ENCODE data around the gene KLHL12. TPM values are rescaled to one million over a fixed set of nuclear protein-coding genes. Genes with fewer than 3 reads are reported as not detected.
A peak's percentile ranks its signal among the peaks of the same experiment; 100 is the strongest.

KLHL12 gene
- total and polyA plus RNA-seq, 7 donors, result 7.4 to 27.4 (median 16.5) TPM

DNA sequence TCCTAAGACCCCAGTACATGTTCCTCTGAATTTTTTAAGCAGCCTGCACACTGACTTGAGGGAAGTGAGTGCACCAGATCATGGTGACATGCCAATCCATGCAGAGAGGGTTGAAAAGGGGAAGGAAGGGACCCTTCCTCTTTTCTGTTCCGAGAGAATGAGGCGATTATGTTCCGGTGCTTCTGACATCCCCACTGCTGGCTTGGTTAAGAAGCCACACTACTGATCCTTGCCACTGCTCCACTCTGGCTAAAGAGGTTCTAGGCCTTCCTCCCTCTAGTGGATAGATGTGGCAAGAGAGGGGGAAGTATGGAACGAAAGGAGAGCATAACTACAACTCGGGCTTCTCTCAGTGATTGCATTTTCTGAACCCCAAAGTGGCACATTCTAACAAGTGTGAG lies 41.9 kb upstream of the KLHL12 start:
- TF ChIP-seq, protein P1, sequence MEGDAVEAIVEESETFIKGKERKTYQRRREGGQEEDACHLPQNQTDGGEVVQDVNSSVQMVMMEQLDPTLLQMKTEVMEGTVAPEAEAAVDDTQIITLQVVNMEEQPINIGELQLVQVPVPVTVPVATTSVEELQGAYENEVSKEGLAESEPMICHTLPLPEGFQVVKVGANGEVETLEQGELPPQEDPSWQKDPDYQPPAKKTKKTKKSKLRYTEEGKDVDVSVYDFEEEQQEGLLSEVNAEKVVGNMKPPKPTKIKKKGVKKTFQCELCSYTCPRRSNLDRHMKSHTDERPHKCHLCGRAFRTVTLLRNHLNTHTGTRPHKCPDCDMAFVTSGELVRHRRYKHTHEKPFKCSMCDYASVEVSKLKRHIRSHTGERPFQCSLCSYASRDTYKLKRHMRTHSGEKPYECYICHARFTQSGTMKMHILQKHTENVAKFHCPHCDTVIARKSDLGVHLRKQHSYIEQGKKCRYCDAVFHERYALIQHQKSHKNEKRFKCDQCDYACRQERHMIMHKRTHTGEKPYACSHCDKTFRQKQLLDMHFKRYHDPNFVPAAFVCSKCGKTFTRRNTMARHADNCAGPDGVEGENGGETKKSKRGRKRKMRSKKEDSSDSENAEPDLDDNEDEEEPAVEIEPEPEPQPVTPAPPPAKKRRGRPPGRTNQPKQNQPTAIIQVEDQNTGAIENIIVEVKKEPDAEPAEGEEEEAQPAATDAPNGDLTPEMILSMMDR (IDR thresholded peaks at IDR 0.05), result peak; percentile 58
- Histone ChIP-seq H3K9me3 (no peaks in the 10 kb centered on the region), H3K27ac (peak overlapping the region; percentile 99), H3K36me3 (ENCODE audit: insufficient read depth in 1 of 2, low read depth in 1 of 2) (peaks cover 0 to 23% of the 10 kb centered on the region in 2 donors), H3K27me3 (ENCODE audit: insufficient read depth in 3 of 3, low read length in 2 of 3) (no peaks in the 10 kb centered on the region), H3K4me3 (no peak overlapping the region), H3K4me1 (peaks cover 10% of the 10 kb centered on the region)
- 22 to 44% (median 23%) methylated on average over 5 of the region's 5 CpGs for WGBS, 3 donors
- intact Hi-C loops (cut with DNase I), result loop anchor here (1.0 to 5.0 kb wide), 3 partner anchors 14 to 42 kb away; partner anchors contain the start of genes TMEM183A (in 2 of the 2) and KLHL12 (in 1 of the 2)
- ATAC-seq (peak in 2 of 4 donors; percentile 20 to 23), DNase-seq (peak in 1 of 2 donors; percentile 26)

DNA sequence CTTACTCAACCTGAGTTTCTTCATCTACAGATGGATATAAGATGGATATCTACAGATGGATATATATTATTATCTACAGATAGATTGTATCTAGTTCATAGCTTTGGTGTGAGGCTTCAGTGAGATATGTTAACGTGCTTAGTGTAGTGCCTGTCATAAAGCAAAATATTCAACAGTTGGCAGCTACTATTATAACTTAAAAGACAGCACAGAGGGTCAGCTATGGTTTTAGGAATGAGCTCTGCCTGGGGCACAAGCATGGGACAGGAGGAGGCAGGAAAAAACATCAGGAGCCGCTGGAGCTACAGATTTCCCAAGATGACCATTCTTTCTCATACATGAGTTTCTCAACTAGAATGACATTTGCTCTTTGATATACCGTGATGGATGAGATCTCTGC lies 41.3 kb upstream of the KLHL12 start:
- intact Hi-C loops (cut with DNase I), result loop anchor here (2.0 to 5.0 kb wide), 2 partner anchors 14 to 39 kb away; partner anchors contain the start of gene TMEM183A (in 2 of the 2)
- H3K9me3 ChIP-seq, result no peaks in the 10 kb centered on the region
- H3K4me3 ChIP-seq, result peak overlapping the region; percentile 82
- peaks cover 0 to 28% of the 10 kb centered on the region in 2 donors for H3K36me3 ChIP-seq (ENCODE audit: insufficient read depth in 1 of 2, low read depth in 1 of 2)
- TF ChIP-seq, protein P1 (IDR thresholded peaks at IDR 0.05), result no peak
- 68 to 78% (median 72%) methylated on average over 3 of the region's 3 CpGs for WGBS, 3 donors
- H3K27me3 ChIP-seq (ENCODE audit: insufficient read depth in 3 of 3, low read length in 2 of 3), result no peaks in the 10 kb centered on the region
- DNase-seq (no peak), ATAC-seq (no peak)
- peak overlapping the region; percentile 99 for H3K27ac ChIP-seq
- H3K4me1 ChIP-seq, result peaks cover 15% of the 10 kb centered on the region

- peak overlapping the region; percentile 99 for H3K27ac ChIP-seq
- peaks cover 0 to 34% of the 10 kb centered on the region in 2 donors for H3K36me3 ChIP-seq (ENCODE audit: insufficient read depth in 1 of 2, low read depth in 1 of 2)
- no peaks in the 10 kb centered on the region for H3K27me3 ChIP-seq (ENCODE audit: insufficient read depth in 3 of 3, low read length in 2 of 3)
- H3K4me3 ChIP-seq, result peak overlapping the region; percentile 82
- TF ChIP-seq, protein P1 (IDR thresholded peaks at IDR 0.05), result no peak
- no peaks in the 10 kb centered on the region for H3K9me3 ChIP-seq
- H3K4me1 ChIP-seq, result peaks cover 21% of the 10 kb centered on the region
- no peak for DNase-seq
- WGBS, 3 donors, result 10 to 19% (median 16%) methylated on average over 21 of the region's 21 CpGs
- intact Hi-C loops (cut with DNase I), result loop anchor here (2.0 to 5.0 kb wide), 2 partner anchors 13 to 40 kb away; partner anchors contain the start of gene TMEM183A (in 2 of the 2)
- no peak for ATAC-seq
These were observed 40.7 kb upstream of the KLHL12 start for GRCh38 chr1:202967684-202968281.

DNA sequence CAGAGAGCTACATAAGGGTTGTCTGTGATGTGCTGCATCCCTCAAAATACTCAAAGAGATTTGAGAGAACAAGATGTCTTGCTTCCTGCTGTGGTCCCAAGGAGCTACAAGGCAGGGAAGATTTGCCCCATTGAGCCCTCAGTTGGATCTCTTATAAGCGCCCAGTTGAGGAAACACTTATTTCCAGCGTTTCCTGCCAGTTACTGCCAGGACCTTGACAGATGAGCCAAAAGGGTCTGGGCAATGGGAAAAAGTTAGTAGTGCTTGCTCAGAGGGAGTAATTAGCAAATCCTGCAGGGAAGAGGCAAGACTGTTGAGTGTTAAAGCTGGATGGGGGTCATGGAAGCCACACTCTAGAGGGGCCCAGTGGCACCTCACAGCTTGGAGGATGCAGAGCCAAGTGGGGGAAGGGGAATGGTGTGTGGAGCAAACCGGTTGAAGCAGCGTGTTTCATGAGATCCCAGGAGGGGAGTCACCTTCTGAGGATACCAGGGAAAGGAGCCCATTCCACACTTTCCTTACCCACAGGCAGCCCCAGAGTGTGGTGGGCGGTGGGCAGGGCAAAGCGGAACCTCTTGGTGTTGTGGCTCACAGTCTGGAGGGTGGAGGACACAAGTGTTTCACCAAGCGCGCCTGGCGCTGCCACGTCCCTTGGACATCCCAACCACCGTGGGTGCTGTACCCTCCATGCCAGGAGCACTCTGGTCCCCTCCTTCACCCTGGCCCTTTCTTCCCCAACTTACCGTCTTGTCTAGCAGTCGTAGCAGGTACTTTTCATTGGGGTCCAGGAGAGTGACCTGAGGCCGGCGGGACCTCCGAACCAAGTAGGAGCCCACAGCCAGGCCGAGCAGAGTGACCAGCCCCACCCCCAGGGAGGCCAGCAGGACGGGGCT lies 39.2 kb upstream of the KLHL12 start:
- H3K27me3 ChIP-seq (ENCODE audit: insufficient read depth in 3 of 3, low read length in 2 of 3), result no peaks in the 10 kb centered on the region
- DNase-seq (peak in 1 of 2 donors; percentile 32), ATAC-seq (peak; percentile 1 to 56 (median 36))
- 16 to 25% (median 21%) methylated on average over 18 of the region's 18 CpGs for WGBS, 3 donors
- H3K4me3 ChIP-seq, result peak overlapping the region; percentile 82
- intact Hi-C loops (cut with DNase I), result loop anchor here (5.0 kb wide), 1 partner anchor 41 kb away; the partner anchor contains the start of gene TMEM183A (in 2 of the 2)
- peak overlapping the region; percentile 99 for H3K27ac ChIP-seq
- H3K9me3 ChIP-seq, result no peaks in the 10 kb centered on the region
- peaks cover 35% of the 10 kb centered on the region for H3K4me1 ChIP-seq
- peaks cover 0 to 45% of the 10 kb centered on the region in 2 donors for H3K36me3 ChIP-seq (ENCODE audit: insufficient read depth in 1 of 2, low read depth in 1 of 2)
- TF ChIP-seq, protein P1 (IDR thresholded peaks at IDR 0.05), result no peak
